Measurements from ENCODE around the gene FSD2. TPM values are rescaled to one million over a fixed set of nuclear protein-coding genes. Genes with fewer than 3 reads are reported as not detected.

FSD2 gene
- total and polyA plus RNA-seq, 9 of the 15 experiments (the other 6 are each of a cell fraction or from before 2014, with no cell fraction given) = 0.01 to 0.06 TPM; not detected in 7

DNA sequence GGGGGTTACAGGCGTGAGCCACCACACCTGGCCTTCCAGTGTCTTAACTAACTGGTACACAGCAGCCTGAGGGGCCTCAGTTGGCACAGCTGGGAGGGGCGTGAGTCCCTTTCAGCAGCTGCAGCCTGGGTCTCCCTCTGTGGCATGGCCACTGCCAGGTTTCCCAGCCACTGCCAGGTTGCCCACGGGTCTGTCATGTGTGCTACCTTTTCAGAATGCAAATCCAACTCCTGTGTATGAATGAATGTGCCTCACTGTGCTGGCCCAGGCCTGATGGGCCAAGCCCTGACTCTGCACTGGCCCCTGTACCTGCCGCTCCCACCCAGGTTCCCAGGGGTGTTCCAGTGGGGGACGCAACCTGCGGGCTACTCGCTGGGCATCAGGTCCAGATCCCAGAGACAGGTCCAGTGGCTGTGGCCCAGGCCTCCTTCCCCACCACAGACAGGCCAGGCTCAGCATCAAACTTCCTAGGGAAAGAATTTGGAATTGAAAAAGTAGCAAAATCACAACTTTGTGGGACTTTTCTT is 29.6 kb upstream of the FSD2 start (continued):
- TF ChIP-seq, protein P1, sequence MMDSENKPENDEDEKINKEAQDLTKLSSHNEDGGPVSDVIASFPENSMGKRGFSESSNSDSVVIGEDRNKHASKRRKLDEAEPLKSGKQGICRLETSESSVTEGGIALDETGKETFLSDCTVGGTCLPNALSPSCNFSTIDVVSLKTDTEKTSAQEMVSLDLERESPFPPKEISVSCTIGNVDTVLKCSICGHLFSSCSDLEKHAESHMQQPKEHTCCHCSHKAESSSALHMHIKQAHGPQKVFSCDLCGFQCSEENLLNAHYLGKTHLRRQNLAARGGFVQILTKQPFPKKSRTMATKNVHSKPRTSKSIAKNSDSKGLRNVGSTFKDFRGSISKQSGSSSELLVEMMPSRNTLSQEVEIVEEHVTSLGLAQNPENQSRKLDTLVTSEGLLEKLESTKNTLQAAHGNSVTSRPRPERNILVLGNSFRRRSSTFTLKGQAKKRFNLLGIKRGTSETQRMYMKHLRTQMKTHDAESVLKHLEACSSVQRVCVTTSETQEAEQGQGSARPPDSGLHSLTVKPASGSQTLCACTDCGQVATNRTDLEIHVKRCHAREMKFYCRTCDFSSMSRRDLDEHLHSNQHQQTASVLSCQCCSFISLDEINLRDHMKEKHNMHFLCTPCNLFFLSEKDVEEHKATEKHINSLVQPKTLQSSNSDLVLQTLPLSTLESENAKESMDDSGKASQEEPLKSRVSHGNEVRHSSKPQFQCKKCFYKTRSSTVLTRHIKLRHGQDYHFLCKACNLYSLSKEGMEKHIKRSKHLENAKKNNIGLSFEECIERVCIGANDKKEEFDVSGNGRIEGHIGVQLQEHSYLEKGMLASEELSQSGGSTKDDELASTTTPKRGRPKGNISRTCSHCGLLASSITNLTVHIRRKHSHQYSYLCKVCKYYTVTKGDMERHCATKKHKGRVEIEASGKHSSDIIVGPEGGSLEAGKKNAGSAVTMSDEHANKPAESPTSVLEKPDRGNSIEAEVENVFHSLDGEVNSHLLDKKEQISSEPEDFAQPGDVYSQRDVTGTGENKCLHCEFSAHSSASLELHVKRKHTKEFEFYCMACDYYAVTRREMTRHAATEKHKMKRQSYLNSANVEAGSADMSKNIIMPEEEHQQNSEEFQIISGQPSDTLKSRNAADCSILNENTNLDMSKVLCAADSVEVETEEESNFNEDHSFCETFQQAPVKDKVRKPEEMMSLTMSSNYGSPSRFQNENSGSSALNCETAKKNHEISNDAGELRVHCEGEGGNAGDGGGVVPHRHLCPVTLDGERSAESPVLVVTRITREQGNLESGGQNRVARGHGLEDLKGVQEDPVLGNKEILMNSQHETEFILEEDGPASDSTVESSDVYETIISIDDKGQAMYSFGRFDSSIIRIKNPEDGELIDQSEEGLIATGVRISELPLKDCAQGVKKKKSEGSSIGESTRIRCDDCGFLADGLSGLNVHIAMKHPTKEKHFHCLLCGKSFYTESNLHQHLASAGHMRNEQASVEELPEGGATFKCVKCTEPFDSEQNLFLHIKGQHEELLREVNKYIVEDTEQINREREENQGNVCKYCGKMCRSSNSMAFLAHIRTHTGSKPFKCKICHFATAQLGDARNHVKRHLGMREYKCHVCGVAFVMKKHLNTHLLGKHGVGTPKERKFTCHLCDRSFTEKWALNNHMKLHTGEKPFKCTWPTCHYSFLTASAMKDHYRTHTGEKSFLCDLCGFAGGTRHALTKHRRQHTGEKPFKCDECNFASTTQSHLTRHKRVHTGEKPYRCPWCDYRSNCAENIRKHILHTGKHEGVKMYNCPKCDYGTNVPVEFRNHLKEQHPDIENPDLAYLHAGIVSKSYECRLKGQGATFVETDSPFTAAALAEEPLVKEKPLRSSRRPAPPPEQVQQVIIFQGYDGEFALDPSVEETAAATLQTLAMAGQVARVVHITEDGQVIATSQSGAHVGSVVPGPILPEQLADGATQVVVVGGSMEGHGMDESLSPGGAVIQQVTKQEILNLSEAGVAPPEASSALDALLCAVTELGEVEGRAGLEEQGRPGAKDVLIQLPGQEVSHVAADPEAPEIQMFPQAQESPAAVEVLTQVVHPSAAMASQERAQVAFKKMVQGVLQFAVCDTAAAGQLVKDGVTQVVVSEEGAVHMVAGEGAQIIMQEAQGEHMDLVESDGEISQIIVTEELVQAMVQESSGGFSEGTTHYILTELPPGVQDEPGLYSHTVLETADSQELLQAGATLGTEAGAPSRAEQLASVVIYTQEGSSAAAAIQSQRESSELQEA (IDR thresholded peaks at IDR 0.05; ENCODE audit: low read depth) = no peak
- TF ChIP-seq NRF1 (conservative IDR thresholded peaks at IDR 0.05 in 1 of 2, IDR thresholded peaks at IDR 0.05 in 1 of 2) (no peak), ZZZ3 (IDR thresholded peaks at IDR 0.05) (no peak), POU5F1 (IDR thresholded peaks at IDR 0.05; ENCODE audit: borderline replicate concordance, low read depth, low read length, partially characterized antibody) (no peak)
- TF ChIP-seq, protein P2, sequence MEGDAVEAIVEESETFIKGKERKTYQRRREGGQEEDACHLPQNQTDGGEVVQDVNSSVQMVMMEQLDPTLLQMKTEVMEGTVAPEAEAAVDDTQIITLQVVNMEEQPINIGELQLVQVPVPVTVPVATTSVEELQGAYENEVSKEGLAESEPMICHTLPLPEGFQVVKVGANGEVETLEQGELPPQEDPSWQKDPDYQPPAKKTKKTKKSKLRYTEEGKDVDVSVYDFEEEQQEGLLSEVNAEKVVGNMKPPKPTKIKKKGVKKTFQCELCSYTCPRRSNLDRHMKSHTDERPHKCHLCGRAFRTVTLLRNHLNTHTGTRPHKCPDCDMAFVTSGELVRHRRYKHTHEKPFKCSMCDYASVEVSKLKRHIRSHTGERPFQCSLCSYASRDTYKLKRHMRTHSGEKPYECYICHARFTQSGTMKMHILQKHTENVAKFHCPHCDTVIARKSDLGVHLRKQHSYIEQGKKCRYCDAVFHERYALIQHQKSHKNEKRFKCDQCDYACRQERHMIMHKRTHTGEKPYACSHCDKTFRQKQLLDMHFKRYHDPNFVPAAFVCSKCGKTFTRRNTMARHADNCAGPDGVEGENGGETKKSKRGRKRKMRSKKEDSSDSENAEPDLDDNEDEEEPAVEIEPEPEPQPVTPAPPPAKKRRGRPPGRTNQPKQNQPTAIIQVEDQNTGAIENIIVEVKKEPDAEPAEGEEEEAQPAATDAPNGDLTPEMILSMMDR (IDR thresholded peaks at IDR 0.05 in 2 of 3, conservative IDR thresholded peaks at IDR 0.05 in 1 of 3; ENCODE audit: insufficient read depth in 2 of 3, low read depth in 1 of 3, low read length in 3 of 3) = no peak
- TF ChIP-seq, protein P3, sequence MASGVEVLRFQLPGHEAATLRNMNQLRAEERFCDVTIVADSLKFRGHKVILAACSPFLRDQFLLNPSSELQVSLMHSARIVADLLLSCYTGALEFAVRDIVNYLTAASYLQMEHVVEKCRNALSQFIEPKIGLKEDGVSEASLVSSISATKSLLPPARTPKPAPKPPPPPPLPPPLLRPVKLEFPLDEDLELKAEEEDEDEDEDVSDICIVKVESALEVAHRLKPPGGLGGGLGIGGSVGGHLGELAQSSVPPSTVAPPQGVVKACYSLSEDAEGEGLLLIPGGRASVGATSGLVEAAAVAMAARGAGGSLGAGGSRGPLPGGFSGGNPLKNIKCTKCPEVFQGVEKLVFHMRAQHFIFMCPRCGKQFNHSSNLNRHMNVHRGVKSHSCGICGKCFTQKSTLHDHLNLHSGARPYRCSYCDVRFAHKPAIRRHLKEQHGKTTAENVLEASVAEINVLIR (CRISPR knock-in tag; IDR thresholded peaks at IDR 0.05) = no peak
